Fibroblast of upper back skin (primary cell): ENCODE results near the gene ARHGEF10L.
A peak's percentile ranks its signal among the peaks of the same experiment; 100 is the strongest.
"Not testable (repeated sequence)": the region's sequence is repeated elsewhere in the genome, so short reads cannot be mapped to it uniquely, and the experiment has no call there.

ENCODE experiments used
- DNase-seq: peaks from one replicate; pipeline ENCODE4 v3.0.0-alpha.2; 2013

The ARHGEF10L gene

GRCh38 chr1:17724150-17724549, 184.7 kb downstream of the ARHGEF10L start:
- DNase-seq, result no peak

- no peak for DNase-seq
Measured at GRCh38 chr1:17725084-17725719, 185.7 kb downstream of the ARHGEF10L start.

- DNase-seq, result no peak
Measured at GRCh38 chr1:17725811-17726582, 186.5 kb downstream of the ARHGEF10L start.

GRCh38 chr1:17728123-17728712, 188.7 kb downstream of the ARHGEF10L start:
- no peak for DNase-seq

- no peak for DNase-seq
Measured at GRCh38 chr1:17729248-17729647, 189.8 kb downstream of the ARHGEF10L start.

- no peak for DNase-seq
Measured at GRCh38 chr1:17729909-17730308, 190.4 kb downstream of the ARHGEF10L start.

GRCh38 chr1:17731460-17731859, 192.0 kb downstream of the ARHGEF10L start:
- no peak for DNase-seq

- peak; percentile 66 for DNase-seq
Measured at GRCh38 chr1:17732475-17732874, 193.0 kb downstream of the ARHGEF10L start.

- no peak for DNase-seq
Measured at GRCh38 chr1:17733661-17734060, 194.2 kb downstream of the ARHGEF10L start.

GRCh38 chr1:17734609-17735008, 195.1 kb downstream of the ARHGEF10L start:
- DNase-seq, result no peak

GRCh38 chr1:17735348-17735747, 195.8 kb downstream of the ARHGEF10L start:
- DNase-seq, result no peak

GRCh38 chr1:17735793-17736192, 196.3 kb downstream of the ARHGEF10L start:
- DNase-seq, result no peak

GRCh38 chr1:17736625-17737024, 197.1 kb downstream of the ARHGEF10L start:
- DNase-seq, result no peak

GRCh38 chr1:17739050-17739449, 199.6 kb downstream of the ARHGEF10L start:
- DNase-seq, result no peak

GRCh38 chr1:17741052-17741451, 201.6 kb downstream of the ARHGEF10L start:
- no peak for DNase-seq

- peak; percentile 68 for DNase-seq
Measured at GRCh38 chr1:17742583-17742982, 203.1 kb downstream of the ARHGEF10L start.

- DNase-seq, result no peak
Measured at GRCh38 chr1:17743008-17743647, 203.6 kb downstream of the ARHGEF10L start.

- DNase-seq, result no peak
Measured at GRCh38 chr1:17743925-17744324, 204.4 kb downstream of the ARHGEF10L start.

GRCh38 chr1:17744666-17745478, 205.4 kb downstream of the ARHGEF10L start:
- no peak for DNase-seq

- DNase-seq, result no peak
Measured at GRCh38 chr1:17745479-17745955, 206.0 kb downstream of the ARHGEF10L start.

GRCh38 chr1:17746281-17746680, 206.8 kb downstream of the ARHGEF10L start:
- not testable (repeated sequence) for DNase-seq

- no peak for DNase-seq
Measured at GRCh38 chr1:17746920-17747319, 207.4 kb downstream of the ARHGEF10L start.
